ENCODE data around the gene SND1. TPM values are rescaled to one million over a fixed set of nuclear protein-coding genes. Genes with fewer than 3 reads are reported as not detected.

The SND1 gene
- total RNA-seq, 1 experiment from 2014 or later: 139 TPM

GRCh38 chr7:127950233-127950935 is 298.4 kb downstream of the SND1 start:
- Histone ChIP-seq H3K27ac (ENCODE audit: low read length) (no peak overlapping the region), H3K9me3 (ENCODE audit: low read length) (no peaks in the 10 kb centered on the region), H3F3A (ENCODE audit: low read length, unreplicated experiment) (no peaks in the 10 kb centered on the region), H3K4me3 (ENCODE audit: low read length) (no peak overlapping the region), H3K79me2 (ENCODE audit: low read length) (no peaks in the 10 kb centered on the region), H3K36me3 (ENCODE audit: low read depth, low read length) (no peaks in the 10 kb centered on the region; the same call in 1 of the 2 replicates), H3K4me2 (ENCODE audit: low read length) (no peak overlapping the region), H3K27me3 (ENCODE audit: low read length) (no peaks in the 10 kb centered on the region), H3K9me2 (replicated peaks; ENCODE audit: low read length) (no peaks in the 10 kb centered on the region), H3K9ac (ENCODE audit: low read length) (no peak overlapping the region), H2AFZ (ENCODE audit: low read length) (no peak overlapping the region), H3K4me1 (ENCODE audit: insufficient read depth, low read length) (no peaks in the 10 kb centered on the region), H4K20me1 (ENCODE audit: low read length) (no peaks in the 10 kb centered on the region)
- DNase-seq (no peak), ATAC-seq (no peak)
- no TSS peak for BruUV-seq (replicated peaks)
- POLR2A ChIA-PET (ENCODE audit: unreplicated experiment): no interaction called here
- no peak for TF ChIP-seq CTCF (conservative IDR thresholded peaks at IDR 0.05; ENCODE audit: low read depth, low read length)
- no peak for TF ChIP-seq EZH2 (IDR thresholded peaks at IDR 0.05; ENCODE audit: low read length, unreplicated experiment)
- TF ChIP-seq EZH2phosphoT487 (IDR thresholded peaks at IDR 0.05; ENCODE audit: borderline replicate concordance, low read length): no peak
- intact Hi-C loops (cut with micrococcal nuclease): no loop called here
- CTCF ChIA-PET: no interaction called here

- H3K36me3 ChIP-seq (ENCODE audit: low read depth, low read length): no peaks in the 10 kb centered on the region; the same call in 1 of the 2 replicates
- no peaks in the 10 kb centered on the region for H3K9me3 ChIP-seq (ENCODE audit: low read length)
- no TSS peak for BruUV-seq (replicated peaks)
- intact Hi-C loops (cut with micrococcal nuclease): no loop called here
- POLR2A ChIA-PET (ENCODE audit: unreplicated experiment): interaction anchor here (0.6 kb wide), 1 partner anchor 365 kb away, joined by 3 read pairs; the partner anchor contains the start of gene ARF5
- no peak for DNase-seq
- no peaks in the 10 kb centered on the region for H3K4me1 ChIP-seq (ENCODE audit: insufficient read depth, low read length)
- H3K9me2 ChIP-seq (replicated peaks; ENCODE audit: low read length): no peaks in the 10 kb centered on the region
- ATAC-seq: no peak
- H3K4me3 ChIP-seq (ENCODE audit: low read length): no peak overlapping the region
- H2AFZ ChIP-seq (ENCODE audit: low read length): no peak overlapping the region
- no peaks in the 10 kb centered on the region for H3K79me2 ChIP-seq (ENCODE audit: low read length)
- H3F3A ChIP-seq (ENCODE audit: low read length, unreplicated experiment): no peaks in the 10 kb centered on the region
- no peak for TF ChIP-seq EZH2 (IDR thresholded peaks at IDR 0.05; ENCODE audit: low read length, unreplicated experiment)
- TF ChIP-seq CTCF (conservative IDR thresholded peaks at IDR 0.05; ENCODE audit: low read depth, low read length): no peak
- no peak for TF ChIP-seq EZH2phosphoT487 (IDR thresholded peaks at IDR 0.05; ENCODE audit: borderline replicate concordance, low read length)
- CTCF ChIA-PET: no interaction called here
- no peaks in the 10 kb centered on the region for H4K20me1 ChIP-seq (ENCODE audit: low read length)
- H3K27me3 ChIP-seq (ENCODE audit: low read length): no peaks in the 10 kb centered on the region
- no peak overlapping the region for H3K27ac ChIP-seq (ENCODE audit: low read length)
- H3K4me2 ChIP-seq (ENCODE audit: low read length): no peak overlapping the region
- no peak overlapping the region for H3K9ac ChIP-seq (ENCODE audit: low read length)
Measured at GRCh38 chr7:127953423-127954356, 301.7 kb downstream of the SND1 start.

Measured in PC-3 (cell line).